Measurements from ENCODE around the gene SORCS3.

- no peak for TF ChIP-seq POLR2A (IDR thresholded peaks at IDR 0.05)
- TF ChIP-seq CTCF (IDR thresholded peaks at IDR 0.05): no peak
Observed at GRCh38 chr10:105113666-105114065, 472.6 kb downstream of the SORCS3 start.

Measured in body of pancreas (tissue), 4 donors.